ENCODE data around the gene TTC33.
"Not testable (repeated sequence)": the region's sequence is repeated elsewhere in the genome, so short reads cannot be mapped to it uniquely, and the experiment has no call there.

Gene TTC33

GRCh38 chr5:40779561-40779960 lies 23.8 kb upstream of the TTC33 start:
- no peak for DNase-seq (ENCODE audit: low read depth)

DNA sequence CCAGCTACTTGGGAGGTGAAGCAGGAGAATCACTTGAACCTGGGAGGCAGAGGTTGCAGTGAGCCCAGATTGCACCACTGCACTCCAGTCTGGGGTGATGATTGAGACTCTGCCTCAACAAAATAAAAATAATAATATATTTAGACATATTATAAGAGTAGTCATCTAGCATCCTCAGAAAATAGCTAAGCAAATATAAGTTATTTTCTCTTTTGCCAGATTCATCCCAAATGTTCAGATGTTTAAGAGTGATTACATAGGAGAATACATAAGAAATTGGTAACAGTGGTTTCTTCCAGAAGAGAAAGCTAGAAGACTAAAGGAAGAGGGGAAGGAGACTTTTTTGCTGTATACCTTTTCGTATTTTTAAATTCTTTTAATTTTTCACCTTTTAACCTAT lies 22.4 kb upstream of the TTC33 start:
- no peak for DNase-seq (ENCODE audit: low read depth)

GRCh38 chr5:40776658-40776977 lies 20.9 kb upstream of the TTC33 start:
- DNase-seq (ENCODE audit: low read depth), result no peak

GRCh38 chr5:40775846-40776657 lies 20.3 kb upstream of the TTC33 start:
- DNase-seq (ENCODE audit: low read depth), result no peak

GRCh38 chr5:40775085-40775845 lies 19.5 kb upstream of the TTC33 start:
- DNase-seq (ENCODE audit: low read depth), result no peak

DNA sequence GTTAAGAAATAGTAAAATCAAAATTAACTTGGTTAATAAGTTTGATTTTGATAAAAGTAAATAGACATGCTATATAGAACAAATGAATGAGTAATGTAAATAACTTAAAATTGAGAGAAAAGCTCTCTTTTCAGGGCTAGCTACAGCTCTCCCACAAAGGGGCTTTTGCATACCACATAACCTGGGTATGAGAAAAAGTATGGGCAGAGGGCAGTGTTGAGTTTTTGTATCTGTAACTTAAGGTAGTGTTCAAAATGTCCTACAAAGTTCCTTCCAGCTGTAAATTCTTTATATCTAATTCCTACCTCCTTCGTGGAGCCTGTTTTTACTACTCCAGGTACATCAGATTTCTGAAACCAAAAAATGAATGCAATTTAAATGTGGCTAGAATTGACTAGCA lies 18.9 kb upstream of the TTC33 start:
- DNase-seq (ENCODE audit: low read depth), result no peak

DNA sequence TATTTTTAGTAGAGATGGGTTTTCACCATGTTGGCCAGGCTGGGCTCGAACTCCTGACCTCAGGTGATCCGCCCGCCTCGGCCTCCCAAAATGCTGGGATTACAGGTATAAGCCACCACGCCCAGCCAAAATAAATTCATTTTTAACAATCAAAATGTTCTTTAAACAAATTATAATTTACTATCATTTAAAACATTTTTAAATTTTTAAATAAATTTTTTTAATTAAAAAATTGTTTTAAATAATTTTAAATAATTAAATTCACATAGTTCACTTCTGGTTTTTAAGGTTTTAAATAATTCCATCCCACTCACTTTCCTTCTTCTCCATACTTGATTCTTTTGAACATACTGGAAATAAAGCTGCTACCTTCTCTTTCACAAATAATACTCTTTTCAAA lies 15.0 kb upstream of the TTC33 start:
- DNase-seq (ENCODE audit: low read depth), result no peak

GRCh38 chr5:40762705-40763104 lies 6.9 kb upstream of the TTC33 start:
- DNase-seq (ENCODE audit: low read depth), result no peak

- no peak for DNase-seq (ENCODE audit: low read depth)
Observed at GRCh38 chr5:40757400-40757799, 1.6 kb upstream of the TTC33 start.

DNA sequence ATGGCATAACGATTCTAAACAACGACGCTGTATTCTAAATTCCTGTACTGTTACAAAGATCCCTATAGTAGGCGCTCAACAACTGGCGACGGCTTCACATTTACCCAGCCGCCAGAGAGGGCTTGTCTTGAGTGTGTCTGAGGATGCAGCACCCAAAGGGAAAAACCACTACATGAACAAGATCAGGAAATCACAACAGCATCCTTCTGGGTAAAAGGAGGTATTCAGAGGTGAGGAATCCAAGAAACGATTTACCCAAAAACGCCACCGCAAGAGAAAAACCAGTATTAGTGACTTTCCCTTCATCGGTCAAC lies 711 bp downstream of the TTC33 start:
- peak; percentile 49 for DNase-seq (ENCODE audit: low read depth)

GRCh38 chr5:40754381-40755092 lies 1.2 kb downstream of the TTC33 start:
- DNase-seq (ENCODE audit: low read depth), result no peak

DNA sequence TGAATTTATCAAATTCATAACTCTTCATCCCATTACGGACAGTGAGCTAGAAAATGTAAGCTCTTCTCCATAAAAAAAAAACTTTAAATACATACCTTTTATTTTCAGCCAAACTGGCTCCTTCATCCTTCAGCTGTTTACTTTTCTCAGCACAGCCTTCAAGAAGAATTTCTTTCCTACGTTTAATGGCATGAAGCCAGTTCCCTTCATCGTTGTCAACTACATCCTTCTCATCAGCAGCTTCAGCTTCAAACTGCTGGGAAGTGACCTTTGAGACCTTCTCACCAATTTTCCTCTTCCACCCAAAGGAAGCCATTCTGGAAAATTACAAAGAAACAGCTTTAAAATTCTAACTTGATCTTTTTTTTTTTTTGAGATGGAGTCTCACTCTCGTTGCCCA lies 9.1 kb downstream of the TTC33 start:
- DNase-seq (ENCODE audit: low read depth), result no peak

DNA sequence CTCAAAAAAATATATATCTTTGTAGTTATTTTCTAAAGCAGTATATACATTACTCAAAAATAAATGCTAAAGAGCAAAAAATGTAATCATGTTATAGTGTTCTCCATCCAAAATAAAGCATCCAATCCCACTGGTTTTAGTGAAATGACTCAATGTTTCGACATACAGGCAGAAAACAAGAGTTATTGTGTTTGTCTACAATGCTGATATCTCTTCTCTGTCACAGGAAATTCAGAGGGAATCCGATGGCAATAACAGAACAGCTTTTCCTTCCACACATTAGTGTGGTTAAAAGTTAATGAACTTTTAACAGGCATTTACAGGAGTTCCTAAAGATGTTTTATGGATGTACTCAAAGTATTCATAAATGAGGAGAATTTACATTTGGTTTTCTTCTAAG lies 12.0 kb downstream of the TTC33 start:
- DNase-seq (ENCODE audit: low read depth), result no peak

- DNase-seq (ENCODE audit: low read depth), result no peak
Observed at GRCh38 chr5:40738502-40738901, 17.3 kb downstream of the TTC33 start.

GRCh38 chr5:40736103-40736875 lies 19.5 kb downstream of the TTC33 start:
- DNase-seq (ENCODE audit: low read depth), result peak; percentile 36

DNA sequence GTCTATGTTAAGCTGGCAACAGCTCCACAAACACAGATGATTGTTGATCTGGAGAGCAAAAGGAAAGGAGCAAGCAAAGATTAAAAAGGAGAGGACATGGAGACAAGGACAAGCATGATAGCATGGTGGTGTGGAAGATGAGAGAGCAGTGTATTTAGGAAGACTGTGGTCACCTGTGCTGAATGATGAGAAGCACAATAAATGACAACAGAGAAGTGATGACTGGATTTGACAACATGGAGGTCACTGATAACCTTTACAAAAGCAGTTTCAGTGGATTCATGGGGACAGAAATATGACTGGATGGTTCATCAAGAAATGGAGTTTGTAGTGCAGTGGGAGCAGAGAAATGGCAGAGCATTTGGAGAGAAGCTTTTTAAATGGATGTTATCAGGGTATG lies 20.2 kb downstream of the TTC33 start:
- DNase-seq (ENCODE audit: low read depth), result no peak

DNA sequence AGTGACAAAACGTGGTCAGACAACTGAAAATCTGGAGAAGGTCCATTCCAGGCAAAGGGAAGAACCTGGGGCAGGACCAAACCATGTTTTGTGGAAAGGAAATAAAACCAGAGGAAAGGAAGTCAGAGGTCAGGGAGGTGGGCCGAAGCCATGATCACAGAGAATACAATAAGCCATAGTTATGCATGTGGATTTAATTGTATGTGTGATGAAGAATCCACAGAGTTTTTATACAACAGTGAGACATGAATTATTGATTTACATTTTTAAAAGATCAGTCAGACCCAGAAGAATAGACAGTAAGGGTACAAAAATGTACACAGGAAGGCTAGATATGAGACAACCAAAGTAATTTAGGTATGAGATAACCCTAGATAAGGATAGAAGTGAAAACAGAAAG lies 20.8 kb downstream of the TTC33 start:
- DNase-seq (ENCODE audit: low read depth), result no peak

GRCh38 chr5:40733879-40734563 lies 21.7 kb downstream of the TTC33 start:
- DNase-seq (ENCODE audit: low read depth), result no peak

DNA sequence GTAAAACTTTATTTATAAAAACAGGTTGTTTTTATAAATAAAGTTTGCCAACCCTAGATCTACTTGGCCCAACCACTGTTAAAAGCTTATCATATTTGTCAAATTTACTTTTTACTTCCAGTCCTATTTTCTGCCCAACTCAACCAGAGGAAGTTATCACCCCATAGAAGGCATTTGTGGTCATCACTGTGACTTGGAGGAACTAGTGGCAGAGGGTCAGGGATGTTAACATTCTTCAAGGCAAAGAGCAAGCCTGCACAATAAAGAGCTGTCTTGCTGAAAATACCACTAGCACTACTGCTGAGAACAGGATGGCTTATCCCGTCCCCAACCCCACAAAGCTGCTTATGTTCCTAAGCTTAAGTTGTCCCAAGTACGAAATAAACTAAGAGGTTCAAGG lies 22.3 kb downstream of the TTC33 start:
- DNase-seq (ENCODE audit: low read depth), result no peak

DNA sequence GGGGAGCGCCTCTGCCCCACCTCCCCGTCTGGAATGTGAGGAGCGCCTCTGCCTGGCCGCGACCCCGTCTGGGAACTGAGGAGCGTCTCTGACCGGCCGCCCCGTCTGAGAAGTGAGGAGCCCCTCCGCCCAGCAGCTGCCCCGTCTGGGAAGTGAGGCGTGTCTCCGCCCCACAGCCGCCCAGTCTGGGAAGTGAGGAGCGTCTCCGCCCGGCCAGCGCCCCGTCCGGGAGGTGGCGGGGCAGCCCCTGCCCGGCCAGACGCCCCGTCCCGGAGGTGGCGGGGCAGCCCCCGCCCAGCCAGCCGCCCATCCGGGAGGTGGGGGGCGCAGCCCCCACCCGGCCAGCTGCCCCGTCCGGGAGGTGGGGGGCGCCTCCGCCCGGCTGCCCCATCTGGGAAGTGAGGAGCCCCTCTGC lies 33.3 kb downstream of the TTC33 start:
- not testable (repeated sequence) for DNase-seq (ENCODE audit: low read depth)

GRCh38 chr5:40720069-40720468 lies 35.7 kb downstream of the TTC33 start:
- no peak for DNase-seq (ENCODE audit: low read depth)

DNA sequence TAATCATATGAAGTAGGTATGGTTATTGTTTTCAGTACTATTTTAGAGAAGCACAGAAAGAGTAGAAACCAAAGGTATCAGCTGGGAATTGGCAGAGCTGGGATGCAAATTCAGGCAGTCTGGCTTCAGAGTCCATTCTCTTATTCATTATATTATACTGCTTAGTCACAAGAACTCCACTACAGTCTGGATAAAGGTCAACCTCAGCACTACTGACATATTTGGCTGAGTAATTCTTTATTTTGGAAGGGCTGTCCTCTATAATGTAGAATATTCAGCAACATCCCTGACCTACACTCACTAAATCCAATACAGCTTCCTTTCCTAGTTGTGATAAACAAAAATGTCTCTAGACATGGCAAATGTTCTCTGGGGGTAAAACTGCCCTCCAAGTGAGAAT lies 38.5 kb downstream of the TTC33 start:
- peak; percentile 20 for DNase-seq (ENCODE audit: low read depth)
